HEK293 (cell line): Measurements from ENCODE around the gene MTMR6.

Source experiments
- ZBTB7A ChIP-seq: fragments of 450-650 bp; formaldehyde crosslinking; IDR thresholded peaks from 2 replicates; pipeline ENCODE4 v1.5.1; 2016; ENCODE audit warnings: low read depth, missing biosample characterization, missing genetic modification characterization
- ZNF140 ChIP-seq: fragments of 450-650 bp; formaldehyde crosslinking; IDR thresholded peaks from 2 replicates; pipeline ENCODE4 v1.5.1; 2016; ENCODE audit warnings: missing biosample characterization, missing genetic modification characterization
- ZNF560 ChIP-seq: fragments of 450-650 bp; formaldehyde crosslinking; IDR thresholded peaks from 2 replicates; pipeline ENCODE4 v1.5.1; 2017; ENCODE audit warnings: missing biosample characterization, missing genetic modification characterization, borderline replicate concordance
- TF ChIP-seq, protein P1 (sequence below): fragments of 450-650 bp; formaldehyde crosslinking; IDR thresholded peaks from 2 replicates; pipeline ENCODE4 v1.5.1; 2016; ENCODE audit warnings: missing biosample characterization, missing genetic modification characterization
- TF ChIP-seq, protein P2 (sequence below): fragments of 450-650 bp; formaldehyde crosslinking; IDR thresholded peaks from 2 replicates; pipeline ENCODE4 v1.5.1; 2016; ENCODE audit warnings: missing biosample characterization, missing genetic modification characterization
- TF ChIP-seq, protein P3 (sequence below): fragments of 450-650 bp; formaldehyde crosslinking; IDR thresholded peaks from 2 replicates; pipeline ENCODE4 v1.5.1; 2016; ENCODE audit warnings: missing biosample characterization, missing genetic modification characterization

DNA sequence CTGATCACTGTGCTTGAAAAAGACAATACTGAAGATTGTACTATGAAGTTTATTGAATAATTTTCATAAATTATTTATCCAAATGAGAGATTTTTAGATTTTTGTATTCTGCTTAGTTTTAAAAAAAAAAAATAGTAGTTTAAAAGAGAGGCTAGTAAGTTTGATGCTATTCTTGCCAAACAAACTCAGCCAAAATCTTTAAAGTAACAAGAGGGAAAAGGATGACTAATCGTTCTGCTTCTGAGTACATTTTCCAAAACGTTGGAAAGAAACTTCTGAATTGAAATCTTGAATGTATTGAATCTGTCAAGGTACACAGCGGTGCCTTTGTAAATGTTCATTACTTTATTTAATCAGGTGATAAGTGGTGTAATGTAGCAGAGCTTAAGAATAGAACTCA lies 48.6 kb upstream of the MTMR6 start:
- TF ChIP-seq, protein P1, sequence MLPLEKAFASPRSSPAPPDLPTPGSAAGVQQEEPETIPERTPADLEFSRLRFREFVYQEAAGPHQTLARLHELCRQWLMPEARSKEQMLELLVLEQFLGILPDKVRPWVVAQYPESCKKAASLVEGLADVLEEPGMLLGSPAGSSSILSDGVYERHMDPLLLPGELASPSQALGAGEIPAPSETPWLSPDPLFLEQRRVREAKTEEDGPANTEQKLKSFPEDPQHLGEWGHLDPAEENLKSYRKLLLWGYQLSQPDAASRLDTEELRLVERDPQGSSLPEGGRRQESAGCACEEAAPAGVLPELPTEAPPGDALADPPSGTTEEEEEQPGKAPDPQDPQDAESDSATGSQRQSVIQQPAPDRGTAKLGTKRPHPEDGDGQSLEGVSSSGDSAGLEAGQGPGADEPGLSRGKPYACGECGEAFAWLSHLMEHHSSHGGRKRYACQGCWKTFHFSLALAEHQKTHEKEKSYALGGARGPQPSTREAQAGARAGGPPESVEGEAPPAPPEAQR (tag by site-specific recombination): no peak
- TF ChIP-seq, protein P2, sequence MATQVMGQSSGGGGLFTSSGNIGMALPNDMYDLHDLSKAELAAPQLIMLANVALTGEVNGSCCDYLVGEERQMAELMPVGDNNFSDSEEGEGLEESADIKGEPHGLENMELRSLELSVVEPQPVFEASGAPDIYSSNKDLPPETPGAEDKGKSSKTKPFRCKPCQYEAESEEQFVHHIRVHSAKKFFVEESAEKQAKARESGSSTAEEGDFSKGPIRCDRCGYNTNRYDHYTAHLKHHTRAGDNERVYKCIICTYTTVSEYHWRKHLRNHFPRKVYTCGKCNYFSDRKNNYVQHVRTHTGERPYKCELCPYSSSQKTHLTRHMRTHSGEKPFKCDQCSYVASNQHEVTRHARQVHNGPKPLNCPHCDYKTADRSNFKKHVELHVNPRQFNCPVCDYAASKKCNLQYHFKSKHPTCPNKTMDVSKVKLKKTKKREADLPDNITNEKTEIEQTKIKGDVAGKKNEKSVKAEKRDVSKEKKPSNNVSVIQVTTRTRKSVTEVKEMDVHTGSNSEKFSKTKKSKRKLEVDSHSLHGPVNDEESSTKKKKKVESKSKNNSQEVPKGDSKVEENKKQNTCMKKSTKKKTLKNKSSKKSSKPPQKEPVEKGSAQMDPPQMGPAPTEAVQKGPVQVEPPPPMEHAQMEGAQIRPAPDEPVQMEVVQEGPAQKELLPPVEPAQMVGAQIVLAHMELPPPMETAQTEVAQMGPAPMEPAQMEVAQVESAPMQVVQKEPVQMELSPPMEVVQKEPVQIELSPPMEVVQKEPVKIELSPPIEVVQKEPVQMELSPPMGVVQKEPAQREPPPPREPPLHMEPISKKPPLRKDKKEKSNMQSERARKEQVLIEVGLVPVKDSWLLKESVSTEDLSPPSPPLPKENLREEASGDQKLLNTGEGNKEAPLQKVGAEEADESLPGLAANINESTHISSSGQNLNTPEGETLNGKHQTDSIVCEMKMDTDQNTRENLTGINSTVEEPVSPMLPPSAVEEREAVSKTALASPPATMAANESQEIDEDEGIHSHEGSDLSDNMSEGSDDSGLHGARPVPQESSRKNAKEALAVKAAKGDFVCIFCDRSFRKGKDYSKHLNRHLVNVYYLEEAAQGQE (tag by site-specific recombination): no peak
- no peak for TF ChIP-seq ZBTB7A (tag by site-specific recombination)
- TF ChIP-seq ZNF560 (tag by site-specific recombination): no peak
- no peak for TF ChIP-seq ZNF140
- TF ChIP-seq, protein P3, sequence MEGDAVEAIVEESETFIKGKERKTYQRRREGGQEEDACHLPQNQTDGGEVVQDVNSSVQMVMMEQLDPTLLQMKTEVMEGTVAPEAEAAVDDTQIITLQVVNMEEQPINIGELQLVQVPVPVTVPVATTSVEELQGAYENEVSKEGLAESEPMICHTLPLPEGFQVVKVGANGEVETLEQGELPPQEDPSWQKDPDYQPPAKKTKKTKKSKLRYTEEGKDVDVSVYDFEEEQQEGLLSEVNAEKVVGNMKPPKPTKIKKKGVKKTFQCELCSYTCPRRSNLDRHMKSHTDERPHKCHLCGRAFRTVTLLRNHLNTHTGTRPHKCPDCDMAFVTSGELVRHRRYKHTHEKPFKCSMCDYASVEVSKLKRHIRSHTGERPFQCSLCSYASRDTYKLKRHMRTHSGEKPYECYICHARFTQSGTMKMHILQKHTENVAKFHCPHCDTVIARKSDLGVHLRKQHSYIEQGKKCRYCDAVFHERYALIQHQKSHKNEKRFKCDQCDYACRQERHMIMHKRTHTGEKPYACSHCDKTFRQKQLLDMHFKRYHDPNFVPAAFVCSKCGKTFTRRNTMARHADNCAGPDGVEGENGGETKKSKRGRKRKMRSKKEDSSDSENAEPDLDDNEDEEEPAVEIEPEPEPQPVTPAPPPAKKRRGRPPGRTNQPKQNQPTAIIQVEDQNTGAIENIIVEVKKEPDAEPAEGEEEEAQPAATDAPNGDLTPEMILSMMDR (tag by site-specific recombination): no peak
